Hepatic stellate cell (primary cell): ENCODE results near the gene IL6R.

Source experiments
- DNase-seq: peaks from one replicate; pipeline ENCODE4 v3.0.0; 2011; ENCODE audit warnings: low spot score

IL6R gene

DNA sequence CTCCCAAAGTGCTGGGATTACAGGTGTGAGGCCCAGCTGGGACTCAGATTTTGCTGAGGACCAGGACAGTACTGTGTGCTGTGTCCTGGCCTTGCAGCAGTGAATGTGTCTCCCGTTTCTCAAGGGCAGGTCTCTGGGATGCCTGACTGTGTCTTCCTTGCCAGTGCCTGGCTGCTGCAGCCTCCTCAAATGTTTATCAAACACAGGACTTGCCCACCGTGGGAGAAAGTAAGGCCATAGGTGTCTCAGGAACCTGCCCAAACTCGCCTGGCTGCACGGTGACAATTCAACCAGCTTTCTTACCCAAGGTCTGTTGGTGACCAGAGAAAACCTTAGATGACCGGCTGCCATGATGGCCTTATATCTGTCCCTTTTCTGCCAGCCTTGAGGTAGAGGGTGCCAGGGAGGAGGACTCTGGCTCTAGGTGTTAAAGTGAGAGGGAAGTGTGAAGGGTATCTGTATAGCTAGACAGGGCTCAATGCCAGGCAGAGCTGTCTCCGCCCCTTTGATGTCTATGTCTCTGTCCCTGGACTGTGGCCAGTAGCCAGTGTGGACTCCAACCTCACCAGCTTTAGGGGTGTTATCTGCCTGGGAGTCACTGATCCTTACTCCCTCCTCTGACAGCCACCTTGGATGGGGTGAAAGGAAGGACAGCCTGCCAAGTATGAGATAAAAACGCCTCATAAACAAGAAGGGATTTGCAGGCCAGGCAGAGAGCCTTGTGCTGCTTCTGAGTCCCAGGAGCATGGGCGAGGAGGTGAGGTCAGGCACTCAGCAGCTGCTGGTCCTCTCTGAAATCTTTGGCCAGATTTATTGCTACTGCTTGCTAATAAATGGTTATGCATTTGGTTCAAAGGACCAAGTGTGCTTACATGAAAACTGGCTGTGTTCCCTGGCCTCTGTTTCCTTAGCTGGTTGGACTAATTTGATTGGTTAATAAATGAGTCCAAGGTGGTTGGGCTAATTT is 22.3 kb downstream of the IL6R start:
- DNase-seq: no peak

DNA sequence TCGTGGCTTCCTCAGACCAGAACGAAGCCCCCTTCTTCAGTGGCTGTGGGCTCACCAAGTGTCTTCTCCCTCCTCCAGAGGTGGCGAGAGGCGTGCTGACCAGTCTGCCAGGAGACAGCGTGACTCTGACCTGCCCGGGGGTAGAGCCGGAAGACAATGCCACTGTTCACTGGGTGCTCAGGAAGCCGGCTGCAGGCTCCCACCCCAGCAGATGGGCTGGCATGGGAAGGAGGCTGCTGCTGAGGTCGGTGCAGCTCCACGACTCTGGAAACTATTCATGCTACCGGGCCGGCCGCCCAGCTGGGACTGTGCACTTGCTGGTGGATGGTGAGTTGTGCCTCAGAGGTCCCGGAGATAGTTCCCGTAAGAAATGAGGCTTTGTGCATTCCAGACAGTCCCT is 24.0 kb downstream of the IL6R start:
- DNase-seq: no peak

DNA sequence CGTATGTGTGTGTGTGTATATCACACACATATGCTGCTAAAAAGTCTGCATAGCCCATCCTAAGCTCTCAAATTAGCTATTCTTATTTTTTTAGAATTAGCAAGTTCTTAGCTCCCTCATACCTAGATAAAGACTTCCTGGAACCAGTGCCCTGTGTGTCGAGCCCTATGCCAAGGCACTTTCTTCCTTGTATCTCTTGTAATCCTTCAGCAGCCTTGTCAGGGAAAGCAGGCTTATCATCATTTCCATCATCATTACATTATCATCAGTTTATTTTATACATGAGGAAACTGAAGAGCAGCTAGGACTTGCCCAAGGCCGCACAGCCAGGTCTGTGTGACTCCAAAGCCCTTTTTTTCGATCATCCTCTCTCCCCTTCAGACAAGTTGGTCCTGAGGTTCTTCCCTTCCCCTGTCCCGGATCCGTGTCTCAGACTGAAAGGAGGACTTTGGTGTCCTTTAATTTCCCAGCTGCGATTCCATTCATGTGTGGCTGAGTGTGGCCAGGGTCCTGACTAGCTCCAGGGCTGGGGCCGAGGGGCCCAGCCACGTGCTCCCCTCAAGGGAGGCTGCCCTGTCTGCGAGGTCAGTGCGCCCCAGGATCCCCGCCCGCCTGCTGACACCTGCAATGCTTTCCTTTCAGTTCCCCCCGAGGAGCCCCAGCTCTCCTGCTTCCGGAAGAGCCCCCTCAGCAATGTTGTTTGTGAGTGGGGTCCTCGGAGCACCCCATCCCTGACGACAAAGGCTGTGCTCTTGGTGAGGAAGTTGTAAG is 24.9 kb downstream of the IL6R start:
- no peak for DNase-seq

DNA sequence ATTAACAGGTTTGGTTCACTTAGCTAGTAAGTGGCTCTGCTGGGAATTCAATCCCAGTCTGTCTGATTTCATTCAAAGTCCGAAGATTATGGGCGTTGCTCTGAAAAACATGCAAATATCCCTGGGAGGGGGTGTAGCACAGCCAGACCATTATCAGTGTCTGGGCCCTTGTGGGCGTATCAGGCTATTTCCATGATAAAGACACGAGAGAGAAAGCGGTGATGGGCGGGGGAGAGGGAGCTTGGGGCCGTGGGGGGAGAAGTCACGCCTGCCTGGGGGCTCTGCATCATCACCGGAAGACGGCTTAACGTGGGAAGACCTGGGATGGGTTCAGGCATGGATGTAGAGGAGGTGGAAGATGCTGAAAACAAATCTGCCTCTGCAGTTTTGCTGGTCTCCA is 25.8 kb downstream of the IL6R start:
- no peak for DNase-seq

DNA sequence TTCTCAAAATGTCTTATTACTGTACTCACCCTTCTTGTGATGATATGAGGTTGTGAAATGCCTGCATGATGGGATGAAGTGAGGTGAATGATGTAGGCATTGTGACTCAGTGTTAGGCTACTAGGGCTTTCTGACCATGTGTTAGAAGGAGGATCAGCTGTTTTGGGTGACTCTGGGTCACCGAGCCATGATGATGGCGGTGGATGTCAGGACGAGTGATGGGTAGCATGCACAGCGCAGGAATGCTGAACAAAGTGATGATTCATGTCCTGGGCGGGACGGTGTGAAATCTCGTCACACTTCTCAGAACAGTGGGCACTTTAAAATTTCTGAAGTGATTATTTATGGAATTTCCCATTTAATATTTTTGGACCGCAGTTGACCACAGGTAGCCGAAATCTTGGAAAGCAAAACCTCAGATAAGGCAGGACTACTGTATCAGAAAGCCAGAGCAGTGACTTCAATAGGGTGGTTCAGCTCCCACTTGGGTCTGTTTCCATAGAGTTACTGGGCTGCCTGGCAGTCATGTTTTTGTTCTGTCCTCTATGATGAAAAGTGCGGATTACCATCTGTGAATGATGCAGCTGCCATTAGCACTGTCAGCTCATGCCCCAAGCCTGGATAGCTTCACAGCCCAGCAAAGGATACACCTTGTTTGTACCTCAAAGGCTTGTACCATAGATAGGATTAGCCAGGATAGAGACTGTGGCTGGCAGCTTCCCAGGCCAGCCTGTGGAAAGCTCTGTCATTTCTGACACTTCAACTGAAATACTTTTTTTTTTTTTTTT is 26.6 kb downstream of the IL6R start:
- DNase-seq: peak; percentile 85

DNA sequence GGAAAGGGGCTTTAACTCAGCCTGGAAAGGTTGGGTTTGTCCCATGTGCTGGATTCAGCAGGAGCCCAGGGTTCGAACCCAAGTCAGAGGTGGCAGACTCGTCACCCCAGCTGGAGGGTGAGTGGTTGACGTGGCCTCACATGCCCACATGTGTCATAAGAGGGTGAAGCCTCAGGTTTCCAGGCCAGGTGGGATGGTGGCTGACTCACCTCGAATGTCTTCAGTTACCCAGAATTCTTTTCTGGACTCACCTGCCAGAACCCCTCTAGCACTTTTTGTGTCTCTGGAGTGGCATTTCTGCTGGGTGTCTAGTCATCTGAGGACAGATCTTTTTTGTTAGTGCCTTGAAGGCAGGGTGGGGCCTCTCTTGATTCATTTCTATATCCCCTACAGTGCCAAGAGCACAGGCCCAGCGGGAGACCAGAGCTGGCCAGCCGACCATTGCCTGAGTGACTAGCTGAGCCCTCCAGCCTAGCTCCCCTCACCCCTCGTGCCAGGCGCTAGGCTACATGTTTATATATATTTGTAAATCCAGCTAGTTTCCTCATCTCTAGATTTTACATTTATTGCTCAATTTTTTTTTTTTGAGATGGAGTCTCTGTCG is 28.1 kb downstream of the IL6R start:
- DNase-seq: no peak

DNA sequence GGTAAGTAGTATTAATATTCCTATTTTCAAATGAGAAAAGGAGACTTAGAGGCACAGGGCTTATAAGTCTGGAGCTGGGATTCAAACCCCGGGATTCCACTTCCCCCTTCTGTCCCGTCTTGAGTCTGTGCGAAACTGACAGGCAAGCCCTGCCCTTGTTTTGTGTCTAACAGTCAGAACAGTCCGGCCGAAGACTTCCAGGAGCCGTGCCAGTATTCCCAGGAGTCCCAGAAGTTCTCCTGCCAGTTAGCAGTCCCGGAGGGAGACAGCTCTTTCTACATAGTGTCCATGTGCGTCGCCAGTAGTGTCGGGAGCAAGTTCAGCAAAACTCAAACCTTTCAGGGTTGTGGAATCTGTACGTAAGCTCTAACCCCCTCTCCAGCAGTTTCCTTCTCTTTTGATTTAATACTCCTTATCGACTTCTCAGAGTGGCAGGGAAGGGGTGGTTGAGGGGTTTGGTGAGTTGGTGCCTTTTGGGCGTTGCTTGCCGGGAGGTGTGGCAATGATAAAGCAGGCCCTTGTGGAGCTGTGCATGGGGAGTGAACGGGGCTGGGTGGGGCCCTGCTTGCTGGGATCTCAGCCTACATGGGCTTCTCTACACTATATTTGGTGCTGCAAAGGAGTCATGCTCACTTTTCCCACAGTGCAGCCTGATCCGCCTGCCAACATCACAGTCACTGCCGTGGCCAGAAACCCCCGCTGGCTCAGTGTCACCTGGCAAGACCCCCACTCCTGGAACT is 29.4 kb downstream of the IL6R start:
- DNase-seq: peak; percentile 74

DNA sequence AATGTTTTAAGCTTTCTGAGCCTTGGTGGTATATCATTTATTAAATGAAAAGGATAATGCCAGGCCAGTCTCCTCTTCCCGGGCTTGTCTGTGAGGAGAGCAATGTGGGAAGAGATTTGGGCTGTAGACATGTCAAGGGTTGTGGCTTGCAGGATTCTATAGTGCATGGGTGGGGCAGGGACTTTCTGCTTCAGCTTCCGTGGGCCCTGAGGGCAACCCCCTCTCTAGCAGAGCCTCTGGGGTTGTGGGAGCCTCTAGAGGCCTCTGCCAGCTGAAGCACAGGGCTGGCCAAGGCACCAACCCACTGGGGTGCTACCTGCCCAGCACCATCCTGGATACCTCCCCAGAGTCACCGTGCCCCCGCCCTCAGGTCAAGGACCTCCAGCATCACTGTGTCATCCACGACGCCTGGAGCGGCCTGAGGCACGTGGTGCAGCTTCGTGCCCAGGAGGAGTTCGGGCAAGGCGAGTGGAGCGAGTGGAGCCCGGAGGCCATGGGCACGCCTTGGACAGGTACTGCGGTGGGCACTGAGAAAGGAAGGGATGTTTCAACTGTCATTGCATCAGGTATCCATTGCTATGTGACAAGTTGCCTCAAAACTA is 30.6 kb downstream of the IL6R start:
- no peak for DNase-seq

DNA sequence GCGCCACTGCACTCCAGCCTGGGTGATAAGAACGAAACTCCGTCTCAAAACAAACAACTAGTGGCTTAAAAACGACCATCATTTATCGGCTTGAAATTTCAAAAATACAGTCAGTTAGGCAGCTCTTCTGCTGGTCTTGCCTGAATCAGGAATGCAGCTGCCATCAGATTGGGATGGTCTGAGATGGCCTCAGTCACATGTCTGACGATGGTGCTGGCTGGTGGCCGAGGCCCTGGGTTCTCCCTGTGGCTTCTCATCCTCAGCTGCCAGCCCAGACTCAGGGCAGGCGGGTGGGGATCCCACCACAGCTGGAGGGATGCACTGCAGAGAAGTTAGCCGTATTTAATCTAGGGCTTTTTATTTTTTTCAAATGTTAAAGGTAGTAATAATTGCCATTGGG is 31.3 kb downstream of the IL6R start:
- no peak for DNase-seq

DNA sequence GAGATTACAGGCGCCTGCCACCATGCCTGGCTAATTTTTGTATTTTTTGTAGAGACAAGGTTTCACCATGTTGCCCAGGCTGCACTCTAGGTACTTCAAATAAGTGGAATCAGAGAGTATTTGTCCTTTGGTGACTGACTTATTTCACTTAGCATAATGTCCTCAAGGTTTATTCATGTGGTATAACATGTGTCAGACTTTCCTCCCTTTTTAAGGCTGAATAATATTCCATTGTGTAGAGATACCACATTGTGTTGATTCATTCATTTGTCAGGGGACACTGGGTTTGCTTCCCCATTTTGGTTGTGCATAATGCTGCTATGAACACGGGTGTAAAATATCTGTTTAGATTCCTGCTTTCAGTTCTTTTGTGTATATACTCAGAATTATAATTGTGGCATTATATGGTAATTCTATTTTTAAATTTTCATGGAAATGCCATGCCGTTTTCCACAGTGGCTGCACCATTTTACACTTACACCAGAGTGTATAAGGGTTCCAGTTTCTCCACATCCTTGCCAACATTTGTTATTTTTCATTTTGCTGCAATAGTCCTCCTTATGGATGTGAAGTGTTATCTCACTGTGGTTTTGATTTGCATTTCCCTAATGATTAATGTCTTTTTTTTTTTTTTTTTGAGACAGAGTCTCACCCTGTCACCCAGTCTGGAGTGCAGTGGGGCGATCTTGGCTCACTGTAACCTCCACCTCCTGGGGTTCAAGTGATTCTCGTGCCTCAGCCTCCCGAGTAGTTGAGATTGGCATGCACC is 35.1 kb downstream of the IL6R start:
- DNase-seq: no peak

DNA sequence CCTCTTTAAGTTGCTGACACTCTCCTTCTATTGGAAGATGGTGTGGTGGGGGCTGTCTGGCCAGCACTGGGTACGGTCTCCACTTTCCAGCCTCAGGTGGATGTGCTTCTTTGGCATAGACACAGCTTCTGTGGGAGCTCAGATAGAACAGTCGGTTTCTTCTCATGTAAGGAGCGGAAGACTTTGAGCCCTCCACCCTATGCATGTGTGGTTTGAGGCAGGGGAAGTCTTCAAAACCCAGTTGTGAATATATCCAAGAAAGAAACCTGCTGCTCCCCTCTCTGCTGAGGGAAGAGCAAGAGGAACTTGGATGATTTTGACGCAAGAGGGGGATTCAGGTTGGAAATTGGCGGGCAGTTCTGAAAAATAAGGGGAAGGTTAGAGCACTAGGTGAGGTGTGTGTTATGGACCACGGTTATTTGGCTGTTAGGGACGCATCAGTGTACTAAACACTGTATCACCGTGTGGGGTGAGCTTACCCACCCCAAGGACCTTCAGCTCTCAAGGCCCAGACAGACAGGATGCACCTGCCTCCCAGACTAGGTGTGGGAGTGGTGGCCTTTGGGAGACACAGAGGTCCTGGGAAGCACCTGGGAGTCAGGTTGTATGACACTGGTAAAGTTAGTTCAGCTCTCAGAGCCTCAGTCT is 36.2 kb downstream of the IL6R start:
- DNase-seq: no peak

DNA sequence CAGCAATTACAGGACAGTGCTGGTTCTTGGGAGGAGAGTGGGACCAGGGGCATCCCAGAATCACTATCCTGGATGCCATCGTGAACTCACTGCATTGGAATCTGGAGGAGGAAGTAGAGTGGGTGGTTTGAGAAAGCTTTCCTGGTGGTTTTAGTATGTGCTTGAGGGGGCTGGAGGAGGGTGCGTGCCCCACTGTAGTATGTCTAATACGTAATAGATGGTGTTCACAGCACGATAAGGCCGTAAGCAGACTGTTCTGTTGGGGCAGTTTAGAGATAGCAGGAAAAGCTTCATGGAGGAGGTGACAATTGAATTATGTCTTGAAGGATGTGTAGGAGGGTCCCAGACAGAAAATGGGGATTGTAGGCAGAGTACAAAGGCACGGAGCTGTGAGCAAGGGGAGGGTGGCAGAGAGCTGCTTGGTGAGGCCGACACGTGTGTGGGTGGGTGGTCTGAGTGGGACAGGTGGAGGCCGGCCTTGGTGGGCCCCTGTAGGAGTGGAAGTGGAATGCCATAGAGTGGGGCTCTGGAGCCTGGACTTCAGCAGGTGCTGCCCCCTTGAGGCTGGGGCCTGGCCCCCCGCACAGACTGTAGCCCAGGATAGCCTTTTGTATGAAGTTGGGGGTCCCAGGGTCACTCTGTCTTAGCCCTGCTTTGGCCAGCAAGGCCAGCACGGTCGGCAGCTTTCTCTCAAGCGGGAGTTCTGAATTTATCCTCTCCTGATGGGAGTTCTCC is 37.0 kb downstream of the IL6R start:
- peak; percentile 67 for DNase-seq

DNA sequence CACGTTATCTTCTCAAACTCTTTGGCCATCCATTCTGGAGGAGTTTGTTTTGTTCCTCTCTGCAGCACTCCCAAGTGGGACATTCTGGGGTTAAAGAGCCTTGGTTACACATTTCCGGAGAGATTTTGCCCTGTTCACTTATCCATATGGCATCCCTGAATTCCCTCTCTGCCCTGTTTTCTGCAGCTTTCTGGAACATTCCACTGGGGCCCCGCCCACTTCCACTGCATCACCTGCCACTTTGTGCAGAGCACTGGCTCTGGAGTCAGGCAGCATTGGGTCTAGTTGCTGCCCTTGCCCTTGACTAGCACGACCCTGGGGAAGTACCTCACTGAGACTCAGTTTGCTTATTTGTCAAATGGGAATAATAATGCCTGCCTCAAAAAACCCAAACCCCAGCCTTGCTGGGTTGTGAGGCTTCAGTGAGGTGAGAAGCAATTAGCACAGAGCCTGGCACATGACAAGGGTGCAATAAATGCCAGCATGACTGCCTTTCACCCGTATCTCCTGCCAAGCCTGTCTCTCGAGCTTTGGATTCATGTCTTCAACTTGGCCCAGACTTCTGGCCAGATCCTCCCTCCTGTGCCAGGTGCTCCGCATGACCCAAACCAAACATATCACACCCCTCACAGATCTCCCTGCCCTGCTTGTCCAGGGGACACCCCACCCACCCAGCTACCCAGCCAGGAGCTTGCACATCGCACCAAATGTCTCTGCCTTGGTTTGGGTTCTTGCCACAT is 38.3 kb downstream of the IL6R start:
- DNase-seq: no peak

DNA sequence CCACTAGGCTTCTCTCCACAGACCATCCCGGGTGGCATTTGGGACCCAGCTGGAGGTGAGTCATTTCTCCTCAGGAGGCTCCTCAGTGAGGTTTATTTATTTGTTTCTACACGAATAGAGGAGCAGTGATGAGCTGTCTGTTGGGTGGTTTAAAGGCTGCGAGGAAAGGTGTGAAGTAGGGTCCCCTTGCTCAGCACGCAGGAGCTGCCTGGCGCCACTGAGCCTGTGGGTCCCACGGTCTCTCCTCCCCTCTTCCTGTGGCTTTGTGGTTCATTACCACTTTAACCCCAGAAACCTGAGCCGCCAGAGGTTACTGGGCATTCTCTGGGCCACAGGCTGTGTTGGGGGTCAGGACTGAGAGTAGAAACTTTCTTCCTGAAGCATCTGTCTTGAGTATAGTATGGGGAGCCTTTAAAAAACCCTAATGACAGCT is 39.9 kb downstream of the IL6R start:
- peak; percentile 94 for DNase-seq

DNA sequence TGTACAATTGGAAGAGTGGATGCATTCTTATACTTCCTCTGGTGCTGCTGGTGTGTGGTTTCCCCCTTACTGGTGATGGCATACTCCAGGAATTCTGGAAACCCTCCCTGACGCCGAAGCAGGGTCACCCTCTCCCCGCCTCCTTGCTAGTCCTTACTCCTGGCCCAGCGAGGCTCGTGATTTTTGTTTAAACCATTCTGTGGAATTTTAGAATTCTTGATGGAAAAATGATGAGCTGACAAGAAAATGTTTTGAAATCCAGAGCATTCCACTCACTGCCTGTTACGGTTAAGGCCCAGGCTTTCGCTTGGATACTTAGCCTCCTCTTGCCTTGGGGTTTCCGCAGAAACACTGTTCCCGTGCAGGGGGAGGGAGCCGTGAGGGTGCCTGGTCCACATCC is 41.1 kb downstream of the IL6R start:
- DNase-seq: peak; percentile 95

DNA sequence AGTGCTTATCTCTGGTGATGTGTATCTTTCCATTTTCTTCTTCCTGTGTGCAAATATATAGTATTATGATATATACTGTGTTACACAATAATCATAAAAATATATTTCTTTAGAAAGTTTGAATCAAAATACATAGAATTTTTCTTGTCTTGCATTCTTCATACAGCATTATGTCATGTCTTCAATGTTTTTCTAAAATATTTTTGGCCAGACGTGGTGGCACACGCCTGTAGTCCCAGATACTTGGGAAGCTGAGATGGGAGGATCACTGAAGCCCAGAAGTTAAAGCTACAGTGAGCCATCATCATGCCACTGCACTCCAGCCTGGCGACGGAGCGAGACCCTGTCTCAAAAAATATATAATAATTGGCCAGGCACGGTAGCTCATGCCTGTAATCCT is 41.6 kb downstream of the IL6R start:
- no peak for DNase-seq

DNA sequence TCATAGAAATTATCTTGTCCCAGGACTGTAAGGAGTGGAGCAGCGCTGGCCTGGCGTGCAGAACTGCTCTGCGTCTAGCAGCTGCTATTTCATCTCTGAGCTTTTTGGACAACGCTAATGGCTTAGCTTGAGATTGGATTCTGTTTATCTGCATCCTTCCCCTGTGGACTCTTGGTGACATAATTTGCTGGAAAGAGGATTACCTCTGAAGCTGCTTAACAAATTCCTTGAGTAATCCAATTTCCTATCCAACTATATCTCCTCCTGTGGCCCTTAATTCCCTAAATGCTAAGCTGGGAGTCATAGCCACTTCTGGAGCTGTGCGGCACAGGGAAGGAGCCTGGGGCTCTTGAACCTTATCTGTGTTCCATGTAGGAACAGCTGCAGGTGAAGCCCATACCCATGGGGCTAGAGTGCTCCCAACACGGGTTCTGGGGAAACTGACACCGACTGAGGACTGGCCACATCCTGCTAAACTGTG is 43.2 kb downstream of the IL6R start:
- no peak for DNase-seq

DNA sequence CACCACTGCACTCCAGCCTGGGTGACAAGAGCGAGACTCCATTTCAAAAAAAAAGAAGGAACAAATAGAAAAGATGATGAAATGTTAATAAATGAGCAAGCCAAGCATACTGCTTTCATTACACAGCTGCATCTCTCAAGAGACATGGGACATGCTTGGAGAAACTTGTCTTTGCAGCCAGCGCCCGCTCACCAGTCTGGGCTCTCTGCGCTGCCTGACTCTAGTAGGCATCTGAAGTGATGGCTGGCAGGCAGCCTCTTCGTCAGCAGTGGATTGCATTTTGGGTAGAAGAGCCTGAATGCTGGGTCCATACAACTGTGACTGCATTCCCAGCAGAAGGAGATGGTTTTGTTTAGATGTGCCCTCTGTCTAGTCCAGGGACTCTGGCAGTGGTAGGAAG is 48.0 kb downstream of the IL6R start:
- DNase-seq: no peak
